HG02571 (cell line): ENCODE data around the gene DSCAM.

Experiments used
- ATAC-seq: cut with Tn5 transposase; IDR thresholded peaks from one replicate; pipeline ENCODE4 v1.9.1; 2021; ENCODE audit warnings: mild to moderate bottlenecking, moderate library complexity; ENCODE audit not compliant: unreplicated experiment

DSCAM gene

GRCh38 chr21:40618191-40618973 is 228.6 kb downstream of the DSCAM start:
- ATAC-seq: no peak

GRCh38 chr21:40616377-40616704 is 230.6 kb downstream of the DSCAM start:
- no peak for ATAC-seq

- ATAC-seq: no peak
These were observed 231.2 kb downstream of the DSCAM start for GRCh38 chr21:40615505-40616376.

GRCh38 chr21:40613546-40614030 is 233.4 kb downstream of the DSCAM start:
- no peak for ATAC-seq

- ATAC-seq: no peak
These were observed 236.6 kb downstream of the DSCAM start for GRCh38 chr21:40610345-40610744.

GRCh38 chr21:40606341-40606740 is 240.6 kb downstream of the DSCAM start:
- ATAC-seq: no peak

- ATAC-seq: no peak
These were observed 241.9 kb downstream of the DSCAM start for GRCh38 chr21:40605094-40605493.

- no peak for ATAC-seq
These were observed 243.2 kb downstream of the DSCAM start for GRCh38 chr21:40603774-40604173.

GRCh38 chr21:40602080-40602479 is 244.9 kb downstream of the DSCAM start:
- ATAC-seq: no peak

GRCh38 chr21:40595806-40596205 is 251.2 kb downstream of the DSCAM start:
- no peak for ATAC-seq

GRCh38 chr21:40587736-40588346 is 259.1 kb downstream of the DSCAM start:
- no peak for ATAC-seq

- ATAC-seq: no peak
These were observed 260.4 kb downstream of the DSCAM start for GRCh38 chr21:40586575-40586974.

GRCh38 chr21:40577285-40578043 is 269.5 kb downstream of the DSCAM start:
- no peak for ATAC-seq

GRCh38 chr21:40575976-40576375 is 271.0 kb downstream of the DSCAM start:
- no peak for ATAC-seq

- no peak for ATAC-seq
These were observed 277.6 kb downstream of the DSCAM start for GRCh38 chr21:40569357-40569756.

- ATAC-seq: no peak
These were observed 278.2 kb downstream of the DSCAM start for GRCh38 chr21:40568807-40569206.

GRCh38 chr21:40567501-40567900 is 279.5 kb downstream of the DSCAM start:
- no peak for ATAC-seq

GRCh38 chr21:40566486-40566885 is 280.5 kb downstream of the DSCAM start:
- ATAC-seq: no peak

GRCh38 chr21:40564318-40564717 is 282.6 kb downstream of the DSCAM start:
- ATAC-seq: no peak

- ATAC-seq: no peak
These were observed 283.1 kb downstream of the DSCAM start for GRCh38 chr21:40563900-40564299.
